ENCODE measurements around the gene RAB25. TPM values are rescaled to one million over a fixed set of nuclear protein-coding genes. Genes with fewer than 3 reads are reported as not detected.

The RAB25 gene
- total RNA-seq, 2 experiments from 2014 or later = 0.46 TPM; not detected in 1

DNA sequence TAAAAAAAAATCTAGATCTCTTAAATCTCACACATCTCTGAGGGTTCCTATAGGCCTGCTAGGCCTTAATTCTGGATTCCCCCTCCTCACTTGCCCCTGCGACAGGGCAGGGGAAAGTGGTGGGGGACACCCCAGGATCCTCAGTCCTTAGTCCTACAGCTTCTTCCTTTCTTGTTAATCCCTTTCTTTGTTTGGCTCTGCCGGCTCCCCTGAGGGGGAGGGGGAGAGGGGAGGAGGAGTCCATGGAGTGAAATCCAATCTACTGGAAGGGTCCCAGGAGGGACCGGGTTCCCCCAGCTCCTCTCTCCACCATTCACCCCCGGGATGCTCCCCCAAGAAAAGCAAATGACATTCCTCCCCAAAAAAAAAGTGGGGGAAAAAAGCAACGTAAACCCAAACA is 12.8 kb downstream of the RAB25 start:
- CTCF ChIA-PET = no interaction called here

DNA sequence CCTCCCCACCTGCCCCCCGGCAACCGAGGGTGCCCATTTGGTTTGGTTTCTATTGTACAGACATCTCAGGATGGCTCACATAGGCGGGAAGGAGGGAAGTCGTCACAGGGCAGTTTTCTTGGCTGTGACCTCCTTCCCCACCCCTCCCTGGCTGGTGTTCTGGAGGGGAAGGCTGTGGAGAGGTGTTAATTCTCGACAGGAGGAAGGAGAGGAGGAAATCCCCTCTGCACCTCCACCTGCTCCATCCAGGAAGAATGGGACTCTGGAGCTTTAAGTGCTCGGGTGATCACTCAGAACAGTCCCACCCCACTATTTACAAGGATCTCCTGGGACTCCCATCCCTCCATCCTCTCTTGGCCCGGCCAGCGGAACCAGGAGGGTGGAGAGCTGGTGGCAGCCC is 13.7 kb downstream of the RAB25 start:
- ChIA-PET CTCF (interaction anchor here (1.3 to 2.0 kb wide), 2 partner anchors 8 to 13 kb away, joined by 3 to 5 read pairs; no protein-coding TSS in a partner anchor), POLR2A (no interaction called here)

More for the DNA sequence above, 12.8 kb downstream of the RAB25 start:
- POLR2A ChIA-PET = no interaction called here

DNA sequence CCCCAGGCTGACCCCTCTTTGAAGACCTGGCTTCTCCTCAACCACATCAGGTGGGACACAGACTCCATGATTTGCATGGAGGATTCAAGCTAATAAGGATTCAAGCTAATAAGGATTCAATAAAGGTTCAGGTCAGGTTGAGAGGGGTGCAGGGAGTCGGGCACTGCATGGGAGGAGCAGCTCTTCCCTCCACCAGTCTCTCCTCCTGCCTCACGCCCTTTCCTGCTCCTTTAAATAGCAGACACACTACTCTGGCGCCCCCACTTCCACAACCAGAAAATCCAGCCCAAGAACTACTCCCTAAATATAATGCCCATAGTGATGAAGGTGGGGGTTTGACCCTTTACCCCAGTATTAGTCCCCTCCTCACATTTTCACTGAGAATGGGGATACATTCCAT is 14.2 kb downstream of the RAB25 start:
- ChIA-PET CTCF (interaction anchor here (1.3 to 2.0 kb wide), 2 partner anchors 9 to 12 kb away, joined by 3 to 5 read pairs; no protein-coding TSS in a partner anchor), POLR2A (no interaction called here)

DNA sequence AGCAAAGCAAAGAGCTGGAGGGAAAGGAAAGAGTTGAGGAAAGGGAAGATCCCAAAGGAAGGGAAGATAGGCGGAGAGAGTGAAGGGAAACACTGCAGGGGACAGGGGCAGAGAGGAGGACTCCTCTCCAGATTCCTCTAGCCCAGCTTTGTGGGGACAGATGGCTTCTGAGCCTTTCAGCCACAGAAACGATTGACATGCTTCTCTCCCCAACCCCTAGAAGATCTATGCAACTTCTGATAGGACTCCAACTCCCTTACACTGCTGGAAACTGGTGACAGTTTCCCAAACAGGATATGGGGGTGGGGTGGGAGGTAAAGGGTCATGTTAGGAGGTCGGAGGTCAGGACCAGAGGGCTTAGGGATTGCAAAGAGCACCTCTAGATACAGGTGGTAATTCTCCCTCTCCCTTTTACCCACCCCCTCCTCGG is 14.8 kb downstream of the RAB25 start:
- ChIA-PET POLR2A (no interaction called here), CTCF (interaction anchor here (2.0 kb wide), 1 partner anchor 10 kb away, joined by 5 read pairs; no protein-coding TSS in a partner anchor)

DNA sequence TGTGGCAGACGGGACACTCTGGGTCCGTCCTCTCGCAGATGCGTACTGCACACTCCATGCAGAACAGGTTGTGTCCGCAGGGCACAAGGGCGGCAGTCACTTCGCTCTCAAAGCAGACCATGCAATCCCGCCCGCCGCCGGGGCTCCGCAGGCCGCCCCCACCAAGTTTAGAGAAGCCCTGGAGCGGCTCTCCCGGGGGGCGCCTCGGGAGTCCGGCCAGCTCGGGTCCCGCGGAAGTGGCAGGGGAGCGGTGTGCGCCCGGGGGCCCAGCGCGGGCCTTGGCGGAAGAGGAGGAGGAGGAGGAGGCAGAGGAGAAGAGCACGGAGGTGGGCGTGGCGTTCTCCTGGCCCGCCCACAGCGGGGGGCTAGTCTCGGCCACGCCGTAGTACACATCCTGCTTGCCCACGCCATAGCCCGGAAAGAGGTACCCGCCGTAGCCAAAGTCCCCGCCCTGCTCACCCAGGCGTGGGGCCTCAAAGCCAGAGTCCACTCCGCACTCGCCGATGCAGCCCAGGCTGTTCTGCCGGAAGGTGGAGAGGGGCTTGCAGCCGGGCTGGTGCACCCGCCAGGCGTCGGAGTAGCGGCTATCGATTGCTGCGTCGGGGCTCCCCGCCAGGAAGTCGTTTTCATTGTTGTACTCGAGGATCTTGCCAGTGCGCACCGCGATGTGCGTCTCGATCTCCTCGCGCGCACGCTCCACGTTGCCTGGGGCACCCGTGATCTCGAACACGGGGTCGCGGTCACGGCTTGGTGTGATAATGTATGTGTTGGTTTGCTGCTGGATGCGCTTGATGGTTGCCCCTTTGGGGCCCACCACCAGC is 15.9 kb downstream of the RAB25 start:
- CTCF ChIA-PET = interaction anchor here (2.0 kb wide), 1 partner anchor 11 kb away, joined by 5 read pairs; no protein-coding TSS in a partner anchor
- POLR2A ChIA-PET = no interaction called here

DNA sequence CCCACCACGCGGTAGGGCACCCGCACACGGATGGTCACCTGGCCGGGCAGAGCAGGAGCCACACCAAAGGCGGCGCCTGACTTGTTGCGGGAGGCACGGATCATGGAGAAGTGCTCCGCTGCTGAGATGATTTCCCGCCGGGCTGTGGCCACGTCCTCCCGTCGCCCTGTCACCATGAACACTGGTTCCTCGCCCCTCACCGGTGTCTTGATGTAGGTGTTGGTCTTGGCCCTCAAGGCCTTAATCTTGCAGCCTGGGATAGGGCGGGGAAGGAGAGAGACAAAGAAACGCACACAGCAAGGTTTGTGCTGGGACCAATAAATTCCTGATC is 16.4 kb downstream of the RAB25 start:
- ChIA-PET CTCF (no interaction called here), POLR2A (no interaction called here)

DNA sequence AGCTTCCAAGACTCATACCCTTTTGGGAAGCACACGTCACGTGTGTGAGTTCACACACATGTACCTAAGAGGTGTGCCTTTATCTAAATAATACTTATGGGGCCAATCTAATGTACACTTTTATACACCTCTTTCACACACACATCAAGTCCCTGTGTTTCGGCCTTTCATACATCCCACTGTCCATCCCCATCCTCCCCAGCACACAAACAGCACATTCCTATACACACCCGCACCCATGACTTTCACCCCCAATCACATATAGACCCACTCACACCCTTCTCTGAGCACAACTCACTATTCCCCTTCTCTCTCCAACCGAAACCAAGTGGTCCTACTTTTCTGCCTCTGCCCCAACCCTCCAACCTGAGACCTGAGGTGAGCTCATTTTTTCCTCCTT is 17.8 kb downstream of the RAB25 start:
- CTCF ChIA-PET = interaction anchor here (0.8 kb wide), 1 partner anchor 12 kb away, joined by 4 read pairs; no protein-coding TSS in a partner anchor
- POLR2A ChIA-PET = no interaction called here

DNA sequence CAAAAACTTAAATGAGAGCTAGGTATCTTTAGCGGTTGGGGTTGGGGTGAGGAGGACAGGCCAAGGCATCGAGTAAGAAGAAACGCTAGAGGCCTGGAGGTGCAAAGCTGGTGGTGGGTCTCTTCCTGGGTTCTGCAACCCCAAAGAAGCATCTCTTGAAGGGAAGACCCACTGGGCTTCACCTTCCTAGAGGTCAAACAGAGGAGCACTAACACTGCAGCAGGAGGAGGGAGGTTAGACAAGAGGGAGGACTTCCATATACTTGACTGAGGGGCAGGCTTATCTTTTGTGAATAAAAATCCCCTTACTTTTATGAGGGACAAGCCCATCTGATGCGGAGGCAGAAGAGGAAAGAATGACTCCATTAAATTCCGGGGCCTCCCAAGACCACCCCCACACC is 18.8 kb downstream of the RAB25 start:
- ChIA-PET CTCF (no interaction called here), POLR2A (no interaction called here)

DNA sequence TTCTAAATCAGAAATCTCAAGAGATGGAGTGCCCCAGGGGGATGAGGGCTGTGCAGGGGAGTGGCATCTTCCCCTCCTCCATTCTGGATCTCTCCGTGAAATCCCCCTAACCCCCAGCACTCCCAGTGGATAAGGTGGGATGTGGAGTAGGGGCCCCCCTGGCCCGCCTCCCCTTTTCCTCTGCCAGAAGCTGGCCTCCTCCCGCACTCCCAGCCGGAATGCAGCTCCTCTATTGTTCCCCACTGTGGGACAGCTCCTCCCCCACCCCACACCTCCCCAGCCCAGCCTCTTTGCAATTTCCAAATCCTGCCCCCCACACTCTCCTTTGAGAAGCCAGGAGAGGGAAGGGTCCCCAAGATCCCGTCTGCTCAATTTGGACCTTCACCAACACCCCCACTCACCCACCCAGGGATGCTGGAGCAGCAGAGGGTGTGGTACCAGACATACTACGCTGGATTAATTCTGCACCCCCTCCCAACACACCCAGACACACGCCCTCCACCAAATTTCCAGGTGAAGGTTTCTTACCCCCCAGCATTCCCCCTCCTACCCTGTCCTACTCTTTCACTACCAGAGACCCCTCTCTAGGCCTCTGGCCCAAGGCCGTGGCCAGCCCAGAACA is 19.4 kb downstream of the RAB25 start:
- CTCF ChIA-PET = no interaction called here
- POLR2A ChIA-PET = no interaction called here

DNA sequence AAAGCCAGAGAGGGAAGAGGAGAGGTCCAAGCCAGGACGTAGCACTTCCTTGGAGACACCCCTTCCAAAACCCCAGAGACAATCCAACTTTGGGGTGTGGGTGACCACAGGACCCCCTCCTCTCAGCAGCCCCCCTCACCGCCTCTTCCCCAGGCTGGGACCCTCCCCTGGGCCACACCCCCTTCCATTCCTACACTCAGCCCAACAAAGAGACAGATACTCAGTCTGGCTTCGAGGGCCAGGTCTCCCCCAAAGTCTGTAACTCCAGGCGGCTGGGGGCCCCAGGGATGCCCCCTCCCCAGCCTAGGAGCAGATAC is 19.9 kb downstream of the RAB25 start:
- ChIA-PET CTCF (no interaction called here), POLR2A (no interaction called here)

DNA sequence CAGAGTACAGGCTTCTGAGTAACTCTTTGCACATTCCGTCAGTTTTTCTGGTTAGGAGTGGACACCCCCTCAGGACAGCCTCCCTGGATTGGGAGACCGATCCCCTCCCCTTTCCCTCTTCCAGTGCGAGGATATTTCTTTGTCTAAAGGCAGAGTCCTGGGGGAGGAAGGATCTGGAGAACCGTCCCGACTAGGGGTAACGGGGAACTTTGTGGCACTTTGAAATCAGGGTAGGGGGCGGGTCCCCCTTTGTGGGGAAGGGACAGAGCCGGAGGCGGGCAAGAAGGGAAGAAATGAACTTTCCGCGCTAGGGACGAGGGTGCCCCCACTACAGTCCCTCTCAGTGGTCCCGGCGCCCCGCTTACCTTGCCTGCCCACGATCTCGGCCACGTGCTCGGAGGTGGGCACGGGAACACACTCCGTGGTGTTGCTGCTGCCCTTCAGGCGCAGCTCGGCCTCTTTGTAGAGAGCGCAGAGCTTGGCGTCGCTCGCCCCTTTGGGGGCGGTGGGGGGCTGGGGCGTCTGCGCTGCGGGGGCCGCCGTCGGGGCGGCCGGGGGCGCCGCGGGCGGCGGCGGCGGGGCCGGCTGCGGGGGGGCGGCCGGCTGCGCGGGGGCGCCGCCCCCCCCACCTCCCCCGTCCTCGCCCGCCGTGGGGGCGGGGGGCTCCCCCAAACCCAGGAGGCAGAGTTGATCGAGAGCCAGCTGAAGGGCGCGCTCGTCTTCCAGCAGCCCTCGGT is 20.4 kb downstream of the RAB25 start:
- ChIA-PET CTCF (interaction anchor here (0.7 kb wide), 1 partner anchor 15 kb away, joined by 3 read pairs; no protein-coding TSS in a partner anchor), POLR2A (no interaction called here)

DNA sequence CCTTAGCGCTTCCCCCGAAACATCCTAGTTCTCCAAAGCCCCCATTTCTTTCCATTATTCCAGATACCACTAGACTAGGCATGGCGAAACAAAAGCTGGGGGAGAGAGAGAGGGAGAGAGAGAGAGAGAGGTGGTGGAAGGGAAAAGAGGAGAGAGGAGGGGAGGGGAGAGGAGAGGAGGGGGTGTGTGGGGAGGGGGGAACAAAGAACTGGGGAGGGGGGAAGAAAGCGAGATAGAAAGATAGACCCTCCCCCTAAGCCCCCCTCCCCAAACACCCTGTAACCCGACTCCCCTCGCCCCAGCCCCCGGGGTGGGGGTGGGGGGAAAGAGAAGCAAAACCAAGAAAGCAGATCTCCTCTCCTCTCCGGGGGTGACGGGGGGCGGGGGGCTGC is 21.0 kb downstream of the RAB25 start:
- CTCF ChIA-PET = interaction anchor here (0.5 to 5.0 kb wide), 4 partner anchors 9 to 60 kb away, joined by 3 to 19 read pairs (median 4); no protein-coding TSS in a partner anchor
- POLR2A ChIA-PET = interaction anchor here (0.7 kb wide), 1 partner anchor 15 kb away, joined by 3 read pairs; no protein-coding TSS in a partner anchor

DNA sequence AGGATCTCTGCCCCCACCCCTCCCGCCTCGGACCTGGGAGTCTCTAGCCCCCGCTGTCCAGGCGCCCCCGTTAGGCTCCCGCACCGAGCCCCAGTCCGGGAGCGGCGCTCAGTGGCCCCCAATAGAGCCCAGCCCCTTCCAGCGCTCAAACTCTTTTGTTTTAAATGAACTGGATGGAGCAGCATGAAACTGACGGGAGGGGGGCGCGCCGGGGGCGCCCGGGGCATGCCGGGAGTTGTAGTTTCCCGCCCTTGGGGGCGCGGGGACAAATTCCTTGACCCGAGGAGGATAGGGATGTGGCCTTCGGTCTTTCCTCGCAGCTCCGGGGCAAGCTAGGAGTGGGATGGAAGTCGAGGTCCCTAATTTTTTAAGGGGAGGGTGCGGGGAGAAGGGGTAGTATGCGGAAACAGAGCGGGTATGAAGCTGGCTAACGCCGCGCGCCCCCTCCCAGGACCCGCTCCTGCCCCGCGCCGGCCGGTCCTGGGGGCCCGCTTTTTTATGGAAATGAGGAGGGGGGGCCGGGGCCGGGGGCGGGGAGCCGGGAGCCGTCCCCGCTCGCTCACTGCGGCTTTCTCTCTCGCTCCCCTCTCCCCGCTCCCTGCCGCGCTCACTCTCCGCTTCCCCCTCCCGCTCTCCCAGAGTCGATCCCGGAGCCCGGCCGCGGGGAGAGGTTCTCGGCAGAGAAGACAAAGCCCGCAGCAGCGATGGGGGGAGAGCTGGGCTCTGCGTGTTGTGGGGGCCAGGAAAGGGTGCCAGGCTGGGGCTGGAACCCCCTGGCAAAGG is 21.5 kb downstream of the RAB25 start, which contains the start of gene MEX3A:
Gene MEX3A, minus strand, starts transcription at position 157 of the 783 bp plus-strand sequence. CDS start 467 bp downstream, outside the sequence.
- ChIA-PET POLR2A (interaction anchor here (0.5 to 0.7 kb wide), 2 partner anchors 15 to 214 kb away, joined by 3 to 5 read pairs; no protein-coding TSS in a partner anchor), CTCF (interaction anchor here (0.5 to 5.0 kb wide), 6 partner anchors 8 to 143 kb away, joined by 3 to 19 read pairs (median 4); no protein-coding TSS in a partner anchor)

DNA sequence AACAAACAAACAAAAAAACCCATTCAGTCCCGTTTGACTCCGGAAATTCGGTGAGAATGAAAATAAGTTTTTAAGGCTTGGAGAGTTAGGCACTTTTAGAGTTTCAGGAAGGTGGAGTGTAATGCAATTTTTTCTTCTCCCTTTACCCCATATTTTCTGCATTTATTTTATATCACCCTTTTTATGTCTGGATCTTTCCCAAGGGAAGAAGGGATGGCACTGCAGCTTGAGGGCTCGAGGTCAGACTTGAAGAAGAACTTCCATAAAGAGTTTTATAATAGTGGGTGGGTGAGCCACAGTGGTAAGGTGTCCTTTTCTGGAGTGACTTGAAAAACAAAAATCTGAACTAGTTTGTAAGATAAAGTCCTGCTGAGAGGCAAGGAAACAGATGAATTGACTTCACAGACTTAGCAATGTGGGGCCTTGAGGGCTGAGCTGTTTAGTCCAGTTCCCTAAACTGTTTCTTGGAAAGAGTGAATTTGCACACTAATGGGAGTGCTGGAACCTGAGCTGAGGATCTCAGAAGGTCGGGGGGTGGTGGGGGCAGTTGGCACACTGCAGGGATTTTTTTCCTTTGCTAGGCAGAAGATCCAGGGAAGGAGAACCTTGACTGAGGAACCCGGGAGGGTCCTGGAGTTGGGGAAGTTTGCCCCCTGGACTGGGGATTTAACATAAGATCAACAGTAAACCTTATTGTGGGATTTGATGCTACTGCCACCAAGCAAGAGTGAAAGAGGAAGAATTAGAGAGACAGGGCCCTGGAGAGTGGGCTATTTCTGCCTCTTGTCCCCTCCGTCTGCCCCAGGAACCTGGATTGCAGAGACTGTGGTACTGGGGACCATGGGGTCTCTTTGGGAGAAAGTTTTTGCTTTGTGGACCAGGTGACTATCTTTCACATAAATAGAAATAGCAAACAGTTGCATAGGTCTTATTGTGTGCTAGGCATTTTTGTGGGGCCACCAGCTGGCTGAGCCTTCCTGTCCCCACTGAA is 23.1 kb downstream of the RAB25 start:
- ChIA-PET CTCF (interaction anchor here (1.5 to 5.0 kb wide), 2 partner anchors 45 to 141 kb away, joined by 3 to 19 read pairs; no protein-coding TSS in a partner anchor), POLR2A (no interaction called here)

DNA sequence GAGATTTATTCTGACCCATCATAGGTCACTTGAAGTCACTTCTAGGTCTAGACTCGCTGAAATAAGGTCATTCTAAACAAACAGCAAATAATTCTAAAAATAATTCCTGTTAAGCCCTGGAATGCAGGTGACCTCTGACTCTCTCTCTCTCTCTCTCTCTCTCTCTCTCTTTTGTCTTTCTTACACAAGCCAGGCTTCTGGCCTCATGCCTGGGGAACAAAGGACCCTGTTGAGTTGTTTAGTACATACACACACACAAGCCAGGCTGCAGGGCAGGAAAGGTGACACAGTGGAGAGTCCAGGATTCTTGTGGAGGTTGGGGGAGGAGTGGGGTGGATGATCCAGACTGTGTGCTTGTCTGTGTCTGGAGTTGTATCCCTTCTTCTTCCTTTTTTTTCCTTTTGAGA is 25.3 kb downstream of the RAB25 start:
- POLR2A ChIA-PET = no interaction called here
- CTCF ChIA-PET = interaction anchor here (1.6 to 5.0 kb wide), 2 partner anchors 11 to 43 kb away, joined by 3 to 19 read pairs; no protein-coding TSS in a partner anchor

DNA sequence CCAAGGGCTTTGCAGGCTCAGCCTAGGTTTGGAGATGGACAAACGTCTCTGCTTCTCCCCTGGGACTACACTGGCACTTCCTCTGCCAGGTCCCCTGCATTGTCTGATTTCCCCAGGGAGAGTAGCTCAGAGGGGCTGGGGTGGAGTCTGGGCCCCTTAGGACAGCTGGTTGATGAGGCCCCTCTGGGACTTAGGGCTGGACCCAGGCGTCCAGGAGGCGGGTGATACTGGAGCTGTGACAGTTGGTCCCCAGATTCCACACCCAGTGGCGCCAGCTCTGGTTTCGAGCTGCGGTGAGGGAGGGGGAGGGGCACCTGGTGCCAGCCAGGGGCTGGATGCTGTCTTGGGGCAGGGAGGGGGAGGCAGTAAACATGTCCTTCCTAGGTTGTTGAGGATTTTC is 28.7 kb downstream of the RAB25 start:
- CTCF ChIA-PET = interaction anchor here (0.7 to 12.8 kb wide), 9 partner anchors 7 to 151 kb away, joined by 3 to 361 read pairs (median 3); partner anchors contain the start of gene MEX3A
- POLR2A ChIA-PET = no interaction called here

DNA sequence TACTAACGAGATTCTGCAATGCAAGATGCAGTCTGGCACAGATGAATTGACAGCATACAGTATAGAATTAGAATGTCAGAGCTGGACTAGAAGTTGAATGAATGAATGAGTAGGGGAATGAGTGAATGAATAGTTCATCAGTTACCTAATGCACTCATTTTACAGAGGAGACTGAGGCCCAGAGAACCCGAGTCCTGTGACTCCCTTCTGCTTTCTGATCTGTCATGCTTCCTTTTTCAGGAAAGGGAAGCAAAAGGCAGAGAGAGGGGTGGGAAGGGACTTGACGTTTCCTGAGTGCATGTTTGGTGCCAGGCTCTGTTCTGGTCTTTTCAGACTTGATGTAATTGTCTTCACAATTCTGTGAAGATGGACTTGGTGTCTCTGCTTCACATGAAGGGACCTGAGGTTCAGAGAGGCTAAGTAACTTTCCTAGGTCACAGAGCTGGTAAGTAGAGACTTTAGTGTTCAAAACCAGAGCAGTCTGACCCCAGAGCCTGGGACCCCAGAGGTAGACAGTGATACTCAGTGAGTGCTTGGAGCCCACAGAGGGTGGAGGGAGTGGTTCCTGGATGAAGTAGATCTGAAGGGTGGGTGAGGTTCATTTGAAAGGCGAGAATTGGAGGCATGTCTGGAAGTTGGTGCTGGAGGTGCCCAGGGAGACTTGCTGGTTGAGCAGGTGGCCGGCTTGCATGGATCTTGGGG is 29.3 kb downstream of the RAB25 start:
- POLR2A ChIA-PET = no interaction called here

More for the DNA sequence above, 29.3 kb downstream of the RAB25 start:
- CTCF ChIA-PET = interaction anchor here (0.7 to 12.8 kb wide), 13 partner anchors 8 to 151 kb away, joined by 3 to 361 read pairs (median 3); partner anchors contain the start of gene MEX3A

Data from activated CD8-positive, alpha-beta memory T cell treated with anti-CD3 and anti-CD28 coated beads for 36 hours (primary cell).